Glutamatergic neuron (in vitro differentiated cells): ENCODE results near the gene PRDM16. TPM values are rescaled to one million over a fixed set of nuclear protein-coding genes. Genes with fewer than 3 reads are reported as not detected.

ENCODE experiments used
- DNase-seq: peaks from one replicate; pipeline ENCODE4 v3.0.0; 2022
- H3K27ac Mint-ChIP-seq: one replicate; pipeline ENCODE4 v1.8.0; 2020; ENCODE audit warnings: mild to moderate bottlenecking, mixed read lengths, inconsistent platforms; ENCODE audit not compliant: unreplicated experiment
- H3K27me3 Mint-ChIP-seq: one replicate; pipeline ENCODE4 v1.8.0; 2020; ENCODE audit warnings: mild to moderate bottlenecking, moderate library complexity, mixed read lengths, inconsistent platforms; ENCODE audit not compliant: unreplicated experiment
- H3K36me3 Mint-ChIP-seq: one replicate; pipeline ENCODE4 v1.8.0; 2020; ENCODE audit warnings: mild to moderate bottlenecking, mixed read lengths, inconsistent platforms; ENCODE audit not compliant: unreplicated experiment
- H3K4me1 Mint-ChIP-seq: one replicate; pipeline ENCODE4 v1.8.0; 2020; ENCODE audit warnings: mild to moderate bottlenecking, low read depth, mixed read lengths, inconsistent platforms; ENCODE audit not compliant: unreplicated experiment
- H3K4me3 Mint-ChIP-seq: one replicate; pipeline ENCODE4 v1.8.0; 2020; ENCODE audit warnings: mild to moderate bottlenecking, mixed read lengths, inconsistent platforms; ENCODE audit not compliant: unreplicated experiment
- H3K9me3 Mint-ChIP-seq: one replicate; pipeline ENCODE4 v1.8.0; 2020; ENCODE audit warnings: mild to moderate bottlenecking, moderate library complexity, mixed read lengths, inconsistent platforms; ENCODE audit not compliant: unreplicated experiment
- total RNA-seq: library from RNA; stranded (reverse); fragmentation: NEBNext Ultra II Directional; extraction: Animal tissue kit (Norgen Biotek cat#: 25700); gene quantifications from one replicate; pipeline ENCODE4 v1.2.1, GENCODE V29; 2021; ENCODE audit not compliant: unreplicated experiment
- TF ChIP-seq, protein P1 (sequence below): fragments of 200-600 bp; sonication (generic); IDR thresholded peaks from one replicate; pipeline ENCODE4 v1.5.0; 2021; ENCODE audit not compliant: partially characterized antibody, unreplicated experiment

The PRDM16 gene
- total RNA-seq, 1 donor from 2014 or later, result 0.07 TPM

DNA sequence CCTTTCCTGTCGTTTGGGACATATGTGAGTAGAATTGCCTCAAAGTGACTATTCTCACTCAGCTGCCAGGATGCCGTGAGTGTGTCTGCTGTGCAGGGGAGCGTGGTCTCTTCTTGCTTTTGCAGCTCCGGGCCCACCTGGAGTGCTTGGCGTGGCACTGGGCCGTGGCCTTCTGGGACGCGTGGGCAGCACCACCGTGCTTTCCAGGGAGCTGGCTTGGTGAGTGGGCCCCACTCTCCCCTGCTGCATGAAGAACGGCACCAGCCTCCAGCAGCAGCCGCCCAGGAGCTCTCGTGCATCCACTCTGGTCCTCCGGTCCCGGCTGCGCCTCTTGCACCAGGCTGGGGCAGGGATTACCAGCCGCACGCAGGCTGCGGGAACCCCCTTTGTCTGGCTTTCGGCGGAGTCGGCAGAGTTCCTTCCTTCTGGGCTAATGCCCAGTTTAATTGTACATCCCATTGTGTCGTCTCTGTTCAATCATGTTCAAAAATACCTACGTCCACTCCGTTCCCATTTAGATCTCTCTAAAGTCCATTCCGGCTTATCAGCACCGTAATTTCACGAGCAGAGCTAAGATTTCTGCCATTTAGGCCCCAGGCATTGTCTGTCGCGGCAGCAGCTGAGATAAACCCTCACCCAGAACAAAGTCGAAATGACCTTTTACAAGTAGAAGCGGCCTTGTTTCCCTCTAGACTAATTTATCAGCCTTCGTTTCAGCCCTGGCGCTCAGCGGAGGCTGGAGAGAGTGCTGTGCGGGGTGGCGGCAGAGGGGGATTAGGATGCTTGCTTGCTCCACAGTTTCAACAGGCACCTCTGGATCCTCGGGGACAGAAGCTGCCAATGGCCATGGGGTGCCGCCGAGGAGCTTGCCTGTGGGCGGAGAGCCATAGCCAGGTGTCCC, 129.6 kb downstream of the PRDM16 start:
- Mint-ChIP-seq H3K27ac (no peak overlapping the region), H3K4me1 (no peaks in the 10 kb centered on the region)

DNA sequence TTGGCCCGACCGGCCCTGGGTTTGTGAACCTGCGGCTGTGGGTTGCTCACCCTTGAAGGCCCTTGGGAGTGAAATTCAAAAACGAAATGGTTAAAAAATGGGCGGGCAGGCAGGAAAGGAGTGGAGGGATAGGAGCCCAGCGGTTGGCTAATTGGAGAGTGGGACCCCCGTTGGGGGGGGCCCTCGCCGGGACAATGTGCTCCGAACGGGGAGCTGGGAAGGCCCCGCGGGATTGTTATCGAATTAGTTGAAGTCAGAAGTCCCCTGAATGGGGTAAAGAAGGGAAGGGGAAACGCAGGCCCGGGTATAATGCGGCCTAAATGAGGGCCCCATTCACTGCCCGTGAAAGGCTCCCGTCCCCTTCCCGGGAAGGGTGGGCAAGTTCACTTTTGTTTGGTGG, 135.7 kb downstream of the PRDM16 start:
- peaks cover 15% of the 10 kb centered on the region for H3K4me1 Mint-ChIP-seq
- TF ChIP-seq, protein P1, sequence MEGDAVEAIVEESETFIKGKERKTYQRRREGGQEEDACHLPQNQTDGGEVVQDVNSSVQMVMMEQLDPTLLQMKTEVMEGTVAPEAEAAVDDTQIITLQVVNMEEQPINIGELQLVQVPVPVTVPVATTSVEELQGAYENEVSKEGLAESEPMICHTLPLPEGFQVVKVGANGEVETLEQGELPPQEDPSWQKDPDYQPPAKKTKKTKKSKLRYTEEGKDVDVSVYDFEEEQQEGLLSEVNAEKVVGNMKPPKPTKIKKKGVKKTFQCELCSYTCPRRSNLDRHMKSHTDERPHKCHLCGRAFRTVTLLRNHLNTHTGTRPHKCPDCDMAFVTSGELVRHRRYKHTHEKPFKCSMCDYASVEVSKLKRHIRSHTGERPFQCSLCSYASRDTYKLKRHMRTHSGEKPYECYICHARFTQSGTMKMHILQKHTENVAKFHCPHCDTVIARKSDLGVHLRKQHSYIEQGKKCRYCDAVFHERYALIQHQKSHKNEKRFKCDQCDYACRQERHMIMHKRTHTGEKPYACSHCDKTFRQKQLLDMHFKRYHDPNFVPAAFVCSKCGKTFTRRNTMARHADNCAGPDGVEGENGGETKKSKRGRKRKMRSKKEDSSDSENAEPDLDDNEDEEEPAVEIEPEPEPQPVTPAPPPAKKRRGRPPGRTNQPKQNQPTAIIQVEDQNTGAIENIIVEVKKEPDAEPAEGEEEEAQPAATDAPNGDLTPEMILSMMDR, result no peak
- peaks cover 3% of the 10 kb centered on the region for H3K9me3 Mint-ChIP-seq
- peaks cover 7% of the 10 kb centered on the region for H3K27me3 Mint-ChIP-seq
- H3K36me3 Mint-ChIP-seq, result no peaks in the 10 kb centered on the region
- DNase-seq, result no peak
- no peak overlapping the region for H3K4me3 Mint-ChIP-seq
- no peak overlapping the region for H3K27ac Mint-ChIP-seq

More for the DNA sequence above, 129.6 kb downstream of the PRDM16 start:
- H3K36me3 Mint-ChIP-seq, result no peaks in the 10 kb centered on the region
- H3K4me3 Mint-ChIP-seq, result no peak overlapping the region
- TF ChIP-seq, protein P1, result no peak
- H3K27me3 Mint-ChIP-seq, result peaks cover 1% of the 10 kb centered on the region
- H3K9me3 Mint-ChIP-seq, result no peaks in the 10 kb centered on the region
- DNase-seq, result no peak

DNA sequence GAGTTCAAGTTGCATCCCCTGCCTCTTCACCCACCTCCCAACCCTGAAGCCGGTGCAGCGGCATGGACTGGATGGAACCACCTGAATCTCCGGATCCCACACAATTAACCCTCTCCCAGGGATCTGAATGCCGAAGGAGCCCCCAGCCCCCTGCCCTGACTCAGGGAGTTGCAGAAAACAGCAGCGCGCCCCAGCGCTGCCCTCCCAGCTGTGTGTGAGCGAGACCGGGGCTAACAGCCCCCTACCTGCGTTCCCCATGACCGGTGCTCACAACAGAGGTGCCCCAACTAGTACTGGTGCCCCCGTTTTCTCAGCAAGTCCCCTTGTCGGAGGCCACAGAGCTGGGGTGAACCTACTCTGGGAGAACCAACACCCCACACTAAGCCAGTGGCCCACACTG, 136.8 kb downstream of the PRDM16 start:
- H3K27me3 Mint-ChIP-seq, result peaks cover 7% of the 10 kb centered on the region
- TF ChIP-seq, protein P1, result no peak
- no peak overlapping the region for H3K27ac Mint-ChIP-seq
- no peak overlapping the region for H3K4me3 Mint-ChIP-seq
- H3K36me3 Mint-ChIP-seq, result no peaks in the 10 kb centered on the region
- H3K4me1 Mint-ChIP-seq, result peaks cover 15% of the 10 kb centered on the region
- H3K9me3 Mint-ChIP-seq, result peaks cover 3% of the 10 kb centered on the region
- no peak for DNase-seq

DNA sequence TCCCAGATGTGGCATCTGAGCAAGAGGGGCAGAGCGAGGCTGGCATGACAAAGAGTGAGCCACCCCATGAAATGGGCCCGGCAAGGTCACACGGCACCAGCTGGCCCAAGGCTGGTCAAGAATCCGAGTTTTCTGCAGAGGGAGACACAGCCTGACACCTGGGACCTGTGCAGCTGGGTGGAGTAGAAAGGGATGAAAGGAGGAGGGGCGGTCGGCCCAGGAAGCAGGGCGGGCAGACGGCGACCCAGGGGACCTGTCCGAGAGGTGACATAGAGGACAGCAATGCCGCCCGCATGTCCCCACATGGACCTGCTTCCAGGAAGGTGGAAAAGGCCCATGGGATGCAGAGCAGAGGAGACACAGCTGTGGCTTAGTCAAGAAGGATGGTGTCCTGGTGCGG, 137.7 kb downstream of the PRDM16 start:
- TF ChIP-seq, protein P1, result no peak
- H3K27me3 Mint-ChIP-seq, result peaks cover 7% of the 10 kb centered on the region
- peaks cover 3% of the 10 kb centered on the region for H3K9me3 Mint-ChIP-seq
- H3K4me1 Mint-ChIP-seq, result peaks cover 15% of the 10 kb centered on the region
- H3K36me3 Mint-ChIP-seq, result no peaks in the 10 kb centered on the region
- H3K27ac Mint-ChIP-seq, result no peak overlapping the region
- no peak overlapping the region for H3K4me3 Mint-ChIP-seq
- no peak for DNase-seq

DNA sequence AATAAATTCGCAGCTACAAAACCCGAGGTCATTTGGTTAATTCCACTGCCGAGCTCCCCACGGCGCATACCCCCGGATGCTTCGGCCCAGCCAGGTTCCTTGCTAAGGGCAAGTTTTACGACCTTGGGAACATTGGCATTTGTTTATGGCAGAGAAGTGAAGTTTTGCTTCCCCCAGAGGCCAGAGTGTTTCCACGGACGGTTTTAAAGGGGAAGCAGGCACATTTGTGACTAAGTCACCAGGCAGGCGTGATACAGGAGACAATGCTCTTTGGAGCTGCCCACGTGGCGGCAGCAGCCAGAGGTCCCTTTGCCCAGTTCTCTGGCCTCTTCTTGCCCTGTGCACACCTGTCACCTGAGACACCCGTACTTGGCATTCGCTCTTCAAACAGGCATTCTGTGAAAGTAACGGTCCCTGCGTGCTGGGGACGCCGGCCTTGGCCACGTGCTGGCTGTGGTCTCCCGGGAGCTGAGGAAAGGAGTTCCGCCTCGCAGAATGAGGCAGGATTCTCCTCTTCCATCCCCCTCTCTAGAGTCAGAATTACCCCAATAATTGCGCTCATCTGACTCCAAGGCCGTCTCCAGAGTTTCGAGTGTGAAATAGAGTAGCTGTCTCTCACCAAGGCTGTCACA, 138.3 kb downstream of the PRDM16 start:
- Mint-ChIP-seq H3K9me3 (peaks cover 3% of the 10 kb centered on the region), H3K4me1 (peaks cover 15% of the 10 kb centered on the region), H3K27me3 (peaks cover 7% of the 10 kb centered on the region), H3K4me3 (no peak overlapping the region), H3K36me3 (no peaks in the 10 kb centered on the region), H3K27ac (no peak overlapping the region)
- TF ChIP-seq, protein P1, result no peak
- no peak for DNase-seq
